Lower lobe of right lung (tissue), 2 donors: ENCODE measurements around the gene TSPEAR. TPM values are rescaled to one million over a fixed set of nuclear protein-coding genes. Genes with fewer than 3 reads are reported as not detected.

Experiments
- ATAC-seq, 2 donors: fragments of 200-7000 bp; cut with Tn5 transposase; one replicate each; pipeline ENCODE4 v1.9.1; 2020 to 2022; ENCODE audit warnings: mild to moderate bottlenecking in 2 of 2, moderate library complexity in 2 of 2
- DNase-seq: peaks from one replicate; pipeline ENCODE4 v3.0.0-alpha.2; 2020
- H3K27ac ChIP-seq: fragments of 200-600 bp; one replicate; pipeline ENCODE4 v1.8.0; 2022
- H3K27me3 ChIP-seq: fragments of 200-600 bp; one replicate; pipeline ENCODE4 v1.8.0; 2022; ENCODE audit warnings: low read depth
- H3K36me3 ChIP-seq: fragments of 200-600 bp; one replicate; pipeline ENCODE4 v1.8.0; 2022; ENCODE audit warnings: mild to moderate bottlenecking
- H3K4me1 ChIP-seq: fragments of 200-600 bp; one replicate; pipeline ENCODE4 v1.8.0; 2022
- H3K4me3 ChIP-seq: fragments of 200-600 bp; one replicate; pipeline ENCODE4 v1.8.0; 2022; ENCODE audit warnings: mild to moderate bottlenecking
- H3K9me3 ChIP-seq: fragments of 200-600 bp; one replicate; pipeline ENCODE4 v1.8.0; 2022
- CTCF ChIP-seq: fragments of 200-600 bp; IDR thresholded peaks from one replicate; pipeline ENCODE4 v1.8.0; 2022; ENCODE audit warnings: antibody characterized with exemption, mild to moderate bottlenecking
- intact Hi-C: fragments of 100-400 bp; cut with DNase I; formaldehyde crosslinking; loops from one replicate; pipeline ENCODE4 v1.11.0; 2022
- total RNA-seq: library from RNA; stranded (reverse); fragmentation: NEBNext Ultra II Directional; extraction: Animal tissue kit (Norgen Biotek cat#: 25700); gene quantifications from one replicate; pipeline ENCODE4 v1.2.1, GENCODE V29; 2021
- donor health status: DM: no; HTN: yes; CAD: no; lungs with severe emphysema.

TSPEAR gene
- total RNA-seq, 1 donor from 2014 or later = 0.27 TPM

- Histone ChIP-seq H3K27ac (no peak overlapping the region), H3K27me3 (peaks cover 4% of the 10 kb centered on the region), H3K4me1 (no peaks in the 10 kb centered on the region), H3K36me3 (no peaks in the 10 kb centered on the region), H3K4me3 (no peak overlapping the region), H3K9me3 (peaks cover 11% of the 10 kb centered on the region)
- intact Hi-C loops = no loop called here
- TF ChIP-seq CTCF = no peak
- DNase-seq = no peak
- no peak for ATAC-seq
These were observed 22.8 kb upstream of the TSPEAR start for GRCh38 chr21:44734026-44734745.

- no peak for ATAC-seq
- intact Hi-C loops = no loop called here
- Histone ChIP-seq H3K4me1 (no peaks in the 10 kb centered on the region), H3K4me3 (no peak overlapping the region), H3K27ac (no peak overlapping the region), H3K9me3 (peaks cover 7% of the 10 kb centered on the region), H3K36me3 (no peaks in the 10 kb centered on the region), H3K27me3 (peaks cover 7% of the 10 kb centered on the region)
- no peak for TF ChIP-seq CTCF
- no peak for DNase-seq
These were observed 21.6 kb upstream of the TSPEAR start for GRCh38 chr21:44732956-44733355.

GRCh38 chr21:44732263-44732662 lies 20.9 kb upstream of the TSPEAR start:
- intact Hi-C loops = no loop called here
- no peak for TF ChIP-seq CTCF
- H3K4me3 ChIP-seq = no peak overlapping the region
- H3K27me3 ChIP-seq = peaks cover 14% of the 10 kb centered on the region
- H3K36me3 ChIP-seq = no peaks in the 10 kb centered on the region
- no peaks in the 10 kb centered on the region for H3K4me1 ChIP-seq
- H3K27ac ChIP-seq = no peak overlapping the region
- H3K9me3 ChIP-seq = peaks cover under 1% of the 10 kb centered on the region
- DNase-seq = no peak
- no peak for ATAC-seq

- H3K36me3 ChIP-seq = no peaks in the 10 kb centered on the region
- H3K27me3 ChIP-seq = peaks cover 22% of the 10 kb centered on the region
- no peaks in the 10 kb centered on the region for H3K4me1 ChIP-seq
- H3K9me3 ChIP-seq = no peaks in the 10 kb centered on the region
- DNase-seq (no peak), ATAC-seq (peak in 1 of 2 donors; percentile 42)
- H3K4me3 ChIP-seq = no peak overlapping the region
- H3K27ac ChIP-seq = no peak overlapping the region
- intact Hi-C loops = no loop called here
- TF ChIP-seq CTCF = no peak
These were observed 19.7 kb upstream of the TSPEAR start for GRCh38 chr21:44730951-44731579.

- Histone ChIP-seq H3K9me3 (no peaks in the 10 kb centered on the region), H3K36me3 (no peaks in the 10 kb centered on the region), H3K4me1 (no peaks in the 10 kb centered on the region), H3K4me3 (no peak overlapping the region), H3K27ac (no peak overlapping the region), H3K27me3 (peaks cover 32% of the 10 kb centered on the region)
- ATAC-seq (no peak), DNase-seq (no peak)
- intact Hi-C loops = no loop called here
- TF ChIP-seq CTCF = no peak
These were observed 18.6 kb upstream of the TSPEAR start for GRCh38 chr21:44730028-44730395.
